Epidermal melanocyte (primary cell): ENCODE results near the gene RARRES2.
A peak's percentile ranks its signal among the peaks of the same experiment; 100 is the strongest.
"Not testable (repeated sequence)": the region's sequence is repeated elsewhere in the genome, so short reads cannot be mapped to it uniquely, and the experiment has no call there.

Experiments used
- DNase-seq: peaks from one replicate; pipeline ENCODE4 v3.0.0; 2011; ENCODE audit warnings: low spot score; ENCODE audit not compliant: insufficient read length

The RARRES2 gene

DNA sequence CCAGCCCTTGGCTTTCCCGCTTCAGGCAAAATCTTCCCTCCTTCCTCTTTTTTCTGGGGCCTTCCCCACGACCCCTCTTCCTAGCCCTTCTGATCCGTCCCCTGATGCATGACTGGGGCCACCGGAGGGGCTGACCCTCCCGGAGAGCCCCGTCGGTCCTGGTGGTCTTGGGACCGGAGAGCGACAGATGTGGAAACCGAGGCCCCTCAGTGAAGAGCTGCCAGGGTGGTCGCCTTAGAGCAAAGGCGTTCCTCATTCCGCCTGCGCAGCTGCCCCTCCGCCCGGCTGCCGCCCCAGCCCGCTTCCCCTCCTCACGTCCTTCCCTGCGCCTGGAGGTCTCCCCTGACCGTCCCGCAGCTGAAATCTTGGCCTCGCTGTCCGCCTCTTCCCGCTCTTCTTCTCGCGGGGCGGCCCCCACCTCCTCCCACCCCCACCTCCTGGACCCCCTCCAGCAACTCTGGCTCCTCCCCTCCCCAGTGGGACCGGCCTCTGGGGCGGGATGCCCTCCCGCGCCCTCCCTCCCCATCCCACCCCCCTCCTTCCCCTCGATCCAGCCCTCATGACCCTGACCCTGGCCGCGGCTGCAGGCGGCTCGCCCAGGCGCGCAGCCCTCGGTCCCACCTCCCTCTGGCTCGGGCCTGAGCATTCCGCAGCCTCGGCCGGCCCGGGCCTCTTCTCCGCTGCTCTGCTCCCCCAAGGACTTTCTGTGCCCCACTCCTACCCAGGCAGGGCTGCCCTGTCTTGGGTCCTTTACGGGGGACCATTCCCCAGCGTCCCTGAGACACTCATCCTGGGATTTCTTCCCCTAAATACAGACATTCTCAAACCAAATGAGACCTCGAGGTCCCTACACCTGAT is at the start of gene RARRES2:
Gene RARRES2, minus strand, starts transcription at position 367 of the 858 bp plus-strand sequence. CDS start 1,020 bp downstream, outside the sequence.
- no peak for DNase-seq

DNA sequence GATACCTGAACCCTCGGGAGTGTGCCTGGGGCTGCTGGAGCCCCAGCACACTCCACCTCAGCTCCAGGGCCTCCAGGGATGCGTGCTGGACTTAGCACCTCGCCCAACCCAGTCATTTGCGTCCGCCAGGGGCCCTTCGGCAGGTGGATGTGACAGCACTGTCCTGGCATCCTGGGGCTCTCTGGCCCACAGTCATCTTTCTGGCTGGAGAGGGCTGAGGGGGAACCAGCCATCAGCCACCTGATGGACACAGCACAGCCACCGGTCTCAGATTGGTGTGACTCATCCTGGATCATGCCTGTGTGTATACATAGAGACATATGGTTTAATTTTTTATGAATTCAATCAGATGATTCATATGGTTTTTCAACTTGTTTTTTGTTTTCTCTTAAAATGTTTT is 48.8 kb upstream of the RARRES2 start:
- DNase-seq, result no peak

DNA sequence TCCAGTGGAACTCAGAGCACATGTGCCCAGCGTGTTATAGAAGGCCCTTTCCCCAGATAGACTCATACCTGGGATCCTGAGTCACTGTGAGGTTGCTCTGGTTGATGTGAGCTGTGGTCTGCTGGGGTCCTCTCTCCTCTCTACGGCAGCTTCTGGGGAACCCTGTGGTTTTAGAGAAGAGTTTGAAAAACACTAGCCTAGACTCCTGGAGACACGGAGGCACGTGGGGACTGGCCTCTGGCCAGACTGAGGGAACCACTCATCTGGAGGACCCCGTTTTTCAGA is 48.0 kb upstream of the RARRES2 start:
- DNase-seq, result no peak

- DNase-seq, result no peak
Measured at GRCh38 chr7:150388709-150389531, 47.5 kb upstream of the RARRES2 start.

- DNase-seq, result no peak
Measured at GRCh38 chr7:150388306-150388705, 46.9 kb upstream of the RARRES2 start.

GRCh38 chr7:150385884-150386283 is 44.5 kb upstream of the RARRES2 start:
- not testable (repeated sequence) for DNase-seq

DNA sequence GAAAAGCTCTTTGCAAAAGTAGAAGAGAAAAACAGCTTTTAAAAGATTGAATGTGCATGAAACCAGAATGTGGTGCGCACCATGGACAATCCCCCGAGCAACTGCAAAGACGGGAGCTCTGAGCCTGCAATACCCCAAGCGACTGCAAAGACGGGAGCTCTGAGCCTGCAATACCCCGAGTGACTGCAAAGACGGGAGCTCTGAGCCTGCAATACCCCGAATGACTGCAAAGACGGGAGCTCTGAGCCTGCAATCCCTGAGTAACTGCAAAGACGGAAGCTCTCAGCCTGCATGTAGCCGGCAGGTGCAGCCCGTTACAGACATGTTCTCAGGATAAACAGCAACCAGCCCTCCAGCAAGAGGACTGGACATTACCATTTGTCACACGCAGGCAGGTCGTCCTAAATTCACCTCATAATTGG is 43.9 kb upstream of the RARRES2 start:
- no peak for DNase-seq

DNA sequence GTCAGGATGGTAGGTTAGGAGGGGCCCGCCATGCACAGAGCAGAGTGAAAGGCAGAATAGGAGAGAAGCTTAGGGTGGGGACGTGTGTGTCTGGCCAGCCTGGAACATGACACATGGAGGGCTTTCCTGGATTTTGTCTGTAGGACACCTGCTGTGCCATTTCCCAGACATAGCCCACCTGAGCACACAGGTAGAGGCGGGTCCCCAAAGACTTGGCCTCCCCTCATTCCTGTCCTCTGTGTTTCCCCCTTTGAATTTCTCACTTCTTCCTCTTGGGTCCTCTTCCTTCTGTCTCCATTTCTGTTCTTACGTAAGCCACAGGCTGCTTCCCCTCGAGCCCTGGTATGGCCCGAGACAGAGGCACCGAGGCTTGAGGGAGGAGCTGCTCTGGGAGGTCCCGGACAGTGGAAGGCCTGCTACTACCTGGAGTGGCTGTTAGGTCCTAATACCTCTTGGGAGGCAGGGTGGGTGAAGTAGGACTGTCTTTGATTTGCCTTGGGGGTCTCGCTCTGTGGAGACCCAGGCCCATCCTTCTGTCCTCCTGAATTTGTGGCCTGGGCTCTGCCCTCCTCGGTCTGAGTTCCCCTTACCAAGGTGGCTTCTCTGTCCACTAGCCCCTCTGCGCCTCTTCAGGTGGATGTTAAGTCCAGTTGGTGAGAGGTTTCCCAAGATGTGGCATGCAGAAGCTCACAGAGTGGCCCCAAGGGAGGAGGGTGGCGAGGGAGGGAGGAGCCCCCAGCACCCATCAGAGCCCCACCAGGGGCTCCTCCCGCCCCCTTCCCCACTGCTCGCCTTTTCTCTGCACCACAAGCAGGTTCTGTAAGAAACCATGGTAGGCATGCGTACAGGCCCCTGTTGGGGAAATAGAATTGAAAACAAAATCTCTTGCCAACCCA is 43.2 kb upstream of the RARRES2 start:
- no peak for DNase-seq

DNA sequence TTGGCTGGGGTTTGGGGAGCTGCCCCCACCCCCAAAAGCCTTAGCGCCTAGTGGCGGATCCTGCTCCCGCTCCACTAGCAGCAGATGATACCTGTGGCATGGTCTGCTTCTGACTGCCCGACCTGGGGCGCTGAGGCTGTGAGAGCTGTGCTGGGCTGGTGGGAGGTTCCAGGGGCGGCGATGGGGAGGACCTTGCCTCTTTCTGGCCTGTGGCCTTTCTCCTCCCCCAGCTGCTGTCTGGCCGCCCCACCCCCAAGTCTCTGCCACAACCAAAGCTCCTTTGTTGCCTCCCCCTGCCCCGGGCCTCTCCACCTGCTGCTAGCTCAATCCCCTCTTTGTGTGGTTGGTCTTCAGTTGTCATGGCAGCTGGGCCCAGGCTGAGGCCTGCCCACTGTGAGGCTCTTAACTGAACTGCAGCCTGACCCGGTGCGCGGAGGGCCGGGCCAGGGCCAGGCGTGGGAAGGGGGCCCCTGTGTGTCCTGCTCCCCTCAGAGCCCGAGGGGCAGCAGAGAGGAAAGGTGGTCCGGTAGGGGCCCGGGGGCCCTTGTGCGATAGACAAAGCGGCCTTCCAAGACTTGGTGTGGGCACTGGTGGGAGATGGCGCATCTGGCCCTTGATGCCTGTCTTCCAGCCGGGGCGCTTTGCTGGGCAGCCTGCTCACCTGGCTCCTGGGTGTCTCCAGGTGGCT is 42.4 kb upstream of the RARRES2 start:
- peak; percentile 91 for DNase-seq

DNA sequence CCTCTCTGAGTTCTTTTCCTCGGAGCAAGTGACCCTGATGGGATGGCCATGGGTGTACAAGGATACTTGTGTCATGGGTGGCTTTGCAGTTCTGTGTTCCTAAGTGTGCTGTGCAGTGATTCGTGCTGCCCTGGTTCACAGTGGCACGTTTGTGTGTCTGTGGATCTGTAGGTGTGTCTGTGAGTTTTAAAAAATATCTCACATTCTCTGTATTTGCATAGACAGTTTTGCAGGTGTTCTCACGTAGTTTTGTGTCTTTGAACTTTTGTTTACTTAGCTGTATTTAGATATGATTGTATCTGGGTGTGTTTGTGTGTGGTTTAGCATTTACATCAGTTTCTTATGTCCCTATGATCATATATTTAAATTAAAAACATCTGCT is 41.4 kb upstream of the RARRES2 start:
- DNase-seq, result no peak

- no peak for DNase-seq
Measured at GRCh38 chr7:150382123-150382843, 40.9 kb upstream of the RARRES2 start.

- DNase-seq, result no peak
Measured at GRCh38 chr7:150381785-150382122, 40.3 kb upstream of the RARRES2 start.

DNA sequence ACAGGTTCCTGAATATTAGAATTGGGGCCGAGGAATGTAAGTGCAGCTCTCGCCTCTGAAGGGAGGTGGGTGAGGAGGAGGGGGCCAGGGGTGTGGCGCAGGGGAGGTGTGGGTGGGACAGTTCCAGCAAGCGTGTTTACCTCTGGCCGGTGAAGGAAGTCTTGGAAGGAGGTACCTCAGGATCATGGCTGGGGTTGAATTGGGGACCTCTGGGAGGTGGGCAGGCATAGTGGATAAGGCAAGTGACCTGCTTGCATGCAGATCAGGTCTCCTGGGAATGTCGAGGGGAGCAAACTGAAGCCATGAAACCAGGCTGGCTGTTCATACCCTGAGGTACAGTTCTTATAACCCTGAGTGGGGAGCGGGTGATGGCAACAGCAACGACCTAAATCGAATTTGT is 39.7 kb upstream of the RARRES2 start:
- no peak for DNase-seq

DNA sequence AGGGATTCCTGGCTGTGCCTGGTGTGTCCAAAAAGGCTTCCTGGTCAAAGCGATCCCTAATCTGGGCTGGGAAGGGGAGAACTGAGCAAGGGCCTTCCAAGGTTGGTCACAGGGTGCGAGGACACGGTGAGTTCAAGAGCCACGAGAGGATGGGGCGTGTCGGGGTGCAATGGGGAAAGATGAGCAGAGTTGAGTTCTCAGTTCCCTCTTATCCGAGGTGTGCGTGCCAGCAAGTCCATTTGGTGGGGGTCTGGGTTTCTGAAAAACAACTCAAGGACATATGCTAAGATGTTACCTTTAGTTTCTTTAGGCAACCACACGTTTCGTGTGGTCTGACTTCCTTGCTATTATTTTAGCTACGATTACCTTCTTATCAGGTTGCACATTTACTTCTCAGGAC is 39.0 kb upstream of the RARRES2 start:
- no peak for DNase-seq

DNA sequence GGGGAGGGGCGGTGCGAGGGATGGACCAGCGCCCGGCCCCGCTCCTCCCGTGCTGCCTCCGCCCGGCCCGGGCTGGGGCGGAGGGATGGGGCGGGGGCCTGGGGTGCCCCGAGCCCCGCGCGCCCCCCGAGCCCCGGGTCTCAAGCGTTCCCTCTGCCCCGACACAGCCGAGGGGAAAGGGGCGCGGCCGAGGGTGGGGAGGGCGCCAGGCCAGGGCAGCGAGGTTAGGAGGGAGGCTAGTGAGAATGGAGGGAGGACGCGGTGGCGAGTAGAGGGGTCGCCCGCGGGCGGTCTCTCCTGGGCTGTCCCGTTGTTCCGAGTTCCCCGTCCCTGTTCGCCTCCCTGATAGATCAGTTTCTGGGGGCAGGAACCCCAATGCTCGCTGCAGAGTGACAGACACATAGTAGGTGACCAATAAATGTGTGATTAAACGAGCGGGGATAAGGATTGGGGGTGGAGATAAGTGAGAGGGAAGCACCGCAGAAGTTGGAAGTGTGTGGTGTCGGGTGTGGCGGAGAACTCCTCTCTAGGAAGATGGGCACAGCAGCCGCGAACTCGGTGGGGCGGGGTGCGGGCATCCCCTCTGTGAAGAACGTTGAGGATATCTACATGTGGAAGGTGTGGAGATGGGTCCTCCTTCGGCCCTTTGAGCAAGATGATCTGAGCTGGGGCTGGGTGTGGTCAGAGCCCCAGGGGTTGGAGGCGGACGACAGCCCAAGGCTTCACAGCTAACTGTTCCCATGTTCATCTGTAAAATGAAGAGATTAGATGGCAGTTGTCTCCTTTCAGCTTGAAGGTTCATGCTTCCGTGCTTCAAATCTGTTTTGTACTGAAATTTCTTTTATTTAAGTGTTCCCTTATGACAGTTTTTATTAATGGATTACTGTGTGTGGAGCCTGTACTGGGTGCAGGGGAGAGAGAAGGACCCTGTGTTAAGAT is 38.3 kb upstream of the RARRES2 start:
- no peak for DNase-seq

DNA sequence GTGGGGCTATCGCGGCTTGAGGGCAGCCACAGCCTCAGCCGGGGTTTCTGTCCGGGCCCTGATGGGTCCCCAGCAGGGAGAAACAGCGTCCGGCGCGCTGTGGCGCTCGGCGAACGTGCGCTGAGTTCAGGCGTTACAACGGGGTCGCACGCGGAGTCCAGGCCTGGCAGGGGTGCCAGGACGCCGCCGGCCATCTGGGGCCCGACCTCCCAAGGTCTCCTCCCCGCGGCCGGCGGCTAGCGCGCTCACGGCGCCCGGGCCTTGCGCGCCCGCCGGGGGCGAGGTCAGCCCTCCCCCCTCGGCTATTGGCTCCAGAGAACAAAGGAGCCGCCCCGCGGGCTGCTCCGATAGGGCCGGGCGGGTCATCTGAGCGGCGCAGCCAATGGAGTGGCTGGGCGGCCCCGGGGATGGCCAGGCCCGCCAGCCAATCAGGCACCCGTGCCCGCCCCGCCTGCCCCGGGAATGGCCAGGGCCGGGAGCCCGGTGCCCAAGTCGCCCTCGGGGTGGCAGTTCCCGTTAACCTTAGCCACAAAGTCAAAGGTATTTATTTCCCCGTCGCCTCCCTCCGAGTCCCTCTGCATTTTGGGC is 37.5 kb upstream of the RARRES2 start, which contains the start of gene ZNF775:
Gene ZNF775, plus strand, starts transcription at position 478 of the 588 bp plus-strand sequence. CDS start 9,141 bp downstream, outside the sequence.
- DNase-seq, result peak; percentile 100

DNA sequence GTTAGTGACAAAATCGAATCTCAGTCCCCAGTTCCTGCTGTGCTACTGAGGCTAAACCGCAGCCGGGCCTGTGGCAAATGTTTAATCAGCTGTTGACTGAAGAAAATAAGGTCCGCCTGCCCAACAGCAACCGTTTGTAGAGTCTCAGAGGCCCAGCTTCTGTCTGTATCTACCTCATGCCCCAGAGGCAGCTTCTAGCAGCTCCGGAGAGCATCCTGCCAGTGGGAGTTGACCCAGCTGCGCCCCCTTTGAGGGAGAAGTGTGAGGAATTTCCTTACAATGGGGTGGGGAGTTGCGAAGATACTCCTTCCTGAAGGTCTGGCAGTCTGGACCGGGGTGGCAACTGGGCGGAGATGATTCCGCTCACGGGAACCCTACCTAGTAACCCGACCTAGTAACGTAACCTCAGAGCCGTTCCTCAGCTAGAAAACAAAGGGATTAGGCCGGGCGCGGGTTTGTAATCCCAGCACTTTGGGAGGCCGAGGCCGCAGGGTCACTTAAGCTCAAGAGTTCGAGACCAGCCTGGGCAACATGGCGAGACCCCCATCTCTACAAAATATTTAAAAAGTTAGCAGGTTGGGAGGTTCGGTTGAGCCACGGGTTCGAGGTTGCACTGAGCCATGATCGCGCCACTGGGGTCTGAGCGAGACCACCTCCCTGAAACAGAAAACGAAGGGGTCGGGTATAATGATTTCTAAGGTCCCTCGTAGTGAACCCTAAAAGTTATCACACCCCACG is 36.9 kb upstream of the RARRES2 start:
- peak; percentile 59 for DNase-seq

DNA sequence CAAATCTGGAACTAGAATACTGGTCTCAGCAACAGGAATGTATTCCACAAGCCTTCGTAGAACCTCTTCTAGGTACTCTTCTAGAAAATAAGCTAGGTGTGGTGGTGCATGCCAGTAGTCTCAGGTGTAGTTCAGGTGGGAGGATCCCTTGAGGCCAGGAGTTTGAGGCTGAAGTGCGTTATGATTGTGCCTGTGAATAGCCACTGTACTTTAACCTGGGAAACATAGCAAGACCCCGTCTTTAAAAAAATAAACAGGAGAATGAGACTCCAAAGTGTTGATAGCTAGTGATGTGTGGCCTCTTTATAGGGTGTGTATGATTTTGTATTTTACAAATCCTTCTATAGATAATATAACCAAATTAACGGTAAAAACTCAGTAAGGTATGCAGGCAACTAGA is 36.2 kb upstream of the RARRES2 start:
- no peak for DNase-seq
